GM12878 (cell line): ENCODE measurements around the gene SPATA2. TPM values are rescaled to one million over a fixed set of nuclear protein-coding genes. Genes with fewer than 3 reads are reported as not detected.

Experiments
- ATAC-seq: fragments of 200-7000 bp; cut with Tn5 transposase; 3 replicates; pipeline ENCODE4 v1.9.1; 2020; ENCODE audit warnings: mild to moderate bottlenecking, moderate library complexity
- BruUV-seq: library from RNA; stranded (reverse); fragments of 400-500 nt; replicated peaks from 2 replicates; lab custom pipeline; 2021; lab: Mats Ljungman, UMichigan
- CTCF ChIA-PET: fragments of 300-600 bp; sonication (Branson Sonifier 250); formaldehyde crosslinking; extraction: SDS; loops from one replicate; lab custom pipeline; 2021; ENCODE audit warnings: inconsistent platforms; lab: Yijun Ruan, JAX
- POLR2A ChIA-PET: fragments of 350-600 bp; formaldehyde crosslinking; extraction: SDS; loops from one replicate; lab custom pipeline; 2021; ENCODE audit warnings: inconsistent platforms; lab: Charles Lee
- RAD21 ChIA-PET: fragments of 300-600 bp; sonication (Branson Sonifier 250); formaldehyde crosslinking; loops from one replicate; lab custom pipeline; 2023; ENCODE audit warnings: antibody characterized with exemption; ENCODE audit not compliant: unreplicated experiment; lab: Charles Lee
- SMC1A ChIA-PET: fragments of 300-600 bp; sonication (Branson Sonifier 250); formaldehyde crosslinking; loops from one replicate; lab custom pipeline; 2023; ENCODE audit not compliant: unreplicated experiment, uncharacterized antibody; lab: Charles Lee
- DNase-seq: peaks from one replicate; pipeline ENCODE4 v3.0.0-alpha.2; 2011; ENCODE audit warnings: low read depth, low spot score
- FAIRE-seq: peaks from 3 replicates; lab custom pipeline; 2011; peaks lifted over from hg19 to GRCh38; lab: Jason Lieb, UNC
- H2AFZ ChIP-seq: 2 replicates; pipeline ENCODE4 v1.6.0; 2011; ENCODE audit warnings: low read depth, low read length, control low read depth; ENCODE audit not compliant: control insufficient read depth
- H3K27ac ChIP-seq: 2 replicates; pipeline ENCODE4 v1.5.1; 2011; ENCODE audit warnings: control low read depth; ENCODE audit not compliant: control insufficient read depth, insufficient read depth
- H3K27me3 ChIP-seq, 2 experiments: replicated peaks in 1 of 2; 2 replicates each; pipeline versions ENCODE4 v1.6.0 to v1.6.1; 2011; ENCODE audit warnings: low read length in 1 of 2; ENCODE audit not compliant: control insufficient read depth in 2 of 2, insufficient read depth in 2 of 2
- H3K36me3 ChIP-seq, 2 experiments: 2 replicates each; pipeline ENCODE4 v1.5.1; 2011; ENCODE audit warnings: low read length in 1 of 2; ENCODE audit not compliant: control insufficient read depth in 2 of 2, insufficient read depth in 2 of 2
- H3K4me1 ChIP-seq: 2 replicates; pipeline ENCODE4 v1.6.1; 2011; ENCODE audit warnings: mild to moderate bottlenecking, low read length, moderate library complexity, mixed read lengths; ENCODE audit not compliant: control insufficient read depth, insufficient read depth
- H3K4me2 ChIP-seq: 2 replicates; pipeline ENCODE4 v1.6.0; 2011; ENCODE audit warnings: control low read depth; ENCODE audit not compliant: control insufficient read depth, insufficient read depth
- H3K4me3 ChIP-seq: fragments of 200-600 bp; sonication (generic); 2 replicates; pipeline ENCODE4 v1.5.1; 2016
- H3K79me2 ChIP-seq: 2 replicates; pipeline ENCODE4 v1.6.0; 2011; ENCODE audit warnings: low read length; ENCODE audit not compliant: control insufficient read depth, insufficient read depth
- H3K9ac ChIP-seq: 2 replicates; pipeline ENCODE4 v1.8.0; 2011; ENCODE audit warnings: low read length, control low read depth, mixed read lengths; ENCODE audit not compliant: control insufficient read depth, insufficient read depth
- H3K9me3 ChIP-seq: replicated peaks from 3 replicates; pipeline ENCODE4 v1.5.1; 2011; ENCODE audit warnings: mild to moderate bottlenecking, low read length; ENCODE audit not compliant: control insufficient read depth, insufficient read depth
- H4K20me1 ChIP-seq: 2 replicates; pipeline ENCODE4 v1.6.0; 2011; ENCODE audit not compliant: control insufficient read depth, insufficient read depth
- ATF3 ChIP-seq: IDR thresholded peaks from 2 replicates; pipeline ENCODE4 v1.6.1; 2011; ENCODE audit warnings: low read depth, mild to moderate bottlenecking, low read length, moderate library complexity, borderline replicate concordance; ENCODE audit errors: extremely low read depth
- CBFB ChIP-seq: IDR thresholded peaks from 2 replicates; pipeline ENCODE4 v1.6.1; 2016; ENCODE audit warnings: antibody characterized with exemption, low read depth
- ESRRA ChIP-seq: IDR thresholded peaks from 2 replicates; pipeline ENCODE4 v1.6.1; 2012; ENCODE audit warnings: mild to moderate bottlenecking, low read length, improper control_type of control experiment
- ETV6 ChIP-seq, 2 experiments: fragments of 450-650 bp in 1 of 2; IDR thresholded peaks in 1 of 2; conservative IDR thresholded peaks in 1 of 2; 2 replicates each; pipeline ENCODE4 v1.6.1; 2014; ENCODE audit warnings: antibody characterized with exemption in 1 of 2, borderline replicate concordance in 1 of 2, low read depth in 1 of 2, mild to moderate bottlenecking in 1 of 2, moderate library complexity in 1 of 2
- FOXK2 ChIP-seq: fragments of 450-650 bp; IDR thresholded peaks from 2 replicates; pipeline ENCODE4 v1.6.1; 2017; ENCODE audit warnings: mild to moderate bottlenecking, moderate library complexity
- MEF2A ChIP-seq: IDR thresholded peaks from 2 replicates; pipeline ENCODE4 v1.6.1; 2011; ENCODE audit warnings: low read depth, mild to moderate bottlenecking, low read length, moderate library complexity; ENCODE audit not compliant: insufficient read depth
- NBN ChIP-seq: fragments of 450-650 bp; IDR thresholded peaks from 2 replicates; pipeline ENCODE4 v1.6.1; 2016
- PAX8 ChIP-seq: fragments of 450-650 bp; IDR thresholded peaks from 2 replicates; pipeline ENCODE4 v1.6.1; 2017; ENCODE audit warnings: mild to moderate bottlenecking, moderate library complexity
- POLR2AphosphoS5 ChIP-seq: IDR thresholded peaks from 2 replicates; pipeline ENCODE4 v1.6.1; 2011; ENCODE audit warnings: mild to moderate bottlenecking, low read length, inconsistent platforms
- RB1 ChIP-seq: fragments of 450-650 bp; formaldehyde crosslinking; IDR thresholded peaks from 2 replicates; pipeline ENCODE4 v1.6.1; 2017; ENCODE audit warnings: mild to moderate bottlenecking, borderline replicate concordance
- SP1 ChIP-seq: IDR thresholded peaks from one replicate; pipeline ENCODE4 v1.6.1; 2011; ENCODE audit warnings: low read depth, low read length
- STAT3 ChIP-seq: IDR thresholded peaks from 2 replicates; pipeline ENCODE4 v1.6.1; 2011; ENCODE audit warnings: low read depth, low read length, improper control_type of control experiment
- SUZ12 ChIP-seq: fragments of 200-600 bp; sonication (generic); IDR thresholded peaks from one replicate; pipeline ENCODE4 v1.6.1; 2018; ENCODE audit warnings: antibody characterized with exemption, mild to moderate bottlenecking; ENCODE audit not compliant: unreplicated experiment
- TAF1 ChIP-seq: IDR thresholded peaks from 2 replicates; pipeline ENCODE4 v1.6.1; 2011; ENCODE audit warnings: mild to moderate bottlenecking, low read depth, low read length, borderline replicate concordance
- WRNIP1 ChIP-seq: IDR thresholded peaks from 2 replicates; pipeline ENCODE4 v1.6.1; 2011; ENCODE audit warnings: low read depth, low read length, improper control_type of control experiment, borderline replicate concordance
- YY1 ChIP-seq: IDR thresholded peaks from 2 replicates; pipeline ENCODE4 v1.6.1; 2011; ENCODE audit warnings: low read depth, mild to moderate bottlenecking, low read length
- WGBS: methylation state at CpG from one replicate; pipeline ENCODE4 v1.1.6; 2016; ENCODE audit warnings: low lambda C conversion rate; ENCODE audit not compliant: insufficient replicate concordance, insufficient coverage; ENCODE audit errors: missing lambda C conversion rate; 5-methylcytosine and 5-hydroxymethylcytosine counted together
- in situ Hi-C: fragments of 300-500 bp; cut with MboI; formaldehyde crosslinking; loops from 9 replicates; pipeline ENCODE4 v1.14.3; 2018; ENCODE audit warnings: mixed read lengths
- intact Hi-C: fragments of 100-400 bp; cut with micrococcal nuclease; formaldehyde crosslinking; loops from one replicate; pipeline ENCODE4 v1.14.2; 2022; ENCODE audit not compliant: unreplicated experiment
- polyA plus RNA-seq, 11 experiments: library from polyadenylated mRNA; depleted of rRNA in 4 of 11; unstranded in 6 of 11; stranded (reverse) in 5 of 11; fragments of >200 nt; fragmentation: Nextera tagmentation in 4 of 11; fragmentation: Illumina TruSeq in 1 of 11; extraction: Ambion mirVana in 4 of 11; extraction: Trizol in 1 of 11; gene quantifications; 1 replicate in 1 of 11; 2 replicates in 10 of 11; pipeline versions ENCODE4 v1.2.1 to v1.2.3, GENCODE V29; 2011 to 2016; ENCODE audit warnings: inconsistent platforms in 2 of 11, missing spikeins in 2 of 11, low read depth in 1 of 11
- total RNA-seq, 4 experiments: library from RNA; depleted of rRNA in 3 of 4; stranded (reverse); fragments of >200 nt in 3 of 4; fragmentation: Illumina TruSeq in 1 of 4; extraction: Trizol in 1 of 4; gene quantifications; 2 replicates each; pipeline versions ENCODE4 v1.2.1 to v1.2.3, GENCODE V29; 2013 to 2021
- TF ChIP-seq, protein P1 (sequence below): fragments of 450-650 bp; IDR thresholded peaks from 2 replicates; pipeline ENCODE4 v1.6.1; 2017; ENCODE audit warnings: mild to moderate bottlenecking, moderate library complexity
- TF ChIP-seq, protein P2 (sequence below): fragments of 450-650 bp; formaldehyde crosslinking; IDR thresholded peaks from 2 replicates; pipeline ENCODE4 v1.4.0; 2020; ENCODE audit warnings: mild to moderate bottlenecking, moderate library complexity

SPATA2 gene
- total and polyA plus RNA-seq, 10 of the 15 experiments (the other 5 are each of a cell fraction or from before 2014, with no cell fraction given): 0.93 to 11.7 (median 5.6) TPM

GRCh38 chr20:49925901-49926454, 10.6 kb upstream of the SPATA2 start:
- in situ Hi-C loops (loop anchor here (5.0 kb wide), 1 partner anchor 314 kb away; no protein-coding TSS in a partner anchor), intact Hi-C loops (no loop called here)
- FAIRE-seq: no peak
- Histone ChIP-seq H3K4me2 (no peak overlapping the region), H2AFZ (no peak overlapping the region), H3K4me3 (no peak overlapping the region), H3K27me3 (no peaks in the 10 kb centered on the region), H3K9me3 (no peaks in the 10 kb centered on the region), H3K27ac (no peak overlapping the region), H3K4me1 (no peaks in the 10 kb centered on the region), H3K79me2 (no peaks in the 10 kb centered on the region), H3K9ac (no peak overlapping the region), H3K36me3 (no peaks in the 10 kb centered on the region), H4K20me1 (no peaks in the 10 kb centered on the region)
- ATAC-seq: no peak
- CTCF ChIA-PET: interaction anchor here (1.0 to 1.4 kb wide), 4 partner anchors 10 to 305 kb away, joined by 3 to 5 read pairs (median 3); no protein-coding TSS in a partner anchor
- DNase-seq: no peak
- whole genome bisulfite sequencing: 17% methylated on average over 2 of the region's 2 CpGs
- POLR2A ChIA-PET: no interaction called here
- no TSS peak for BruUV-seq
- SMC1A ChIA-PET: no interaction called here
- RAD21 ChIA-PET: no interaction called here
- TF ChIP-seq PAX8: no peak
- no peak for TF ChIP-seq RB1
- TF ChIP-seq TAF1: no peak
- TF ChIP-seq WRNIP1: no peak
- TF ChIP-seq CBFB: no peak
- TF ChIP-seq, protein P1, sequence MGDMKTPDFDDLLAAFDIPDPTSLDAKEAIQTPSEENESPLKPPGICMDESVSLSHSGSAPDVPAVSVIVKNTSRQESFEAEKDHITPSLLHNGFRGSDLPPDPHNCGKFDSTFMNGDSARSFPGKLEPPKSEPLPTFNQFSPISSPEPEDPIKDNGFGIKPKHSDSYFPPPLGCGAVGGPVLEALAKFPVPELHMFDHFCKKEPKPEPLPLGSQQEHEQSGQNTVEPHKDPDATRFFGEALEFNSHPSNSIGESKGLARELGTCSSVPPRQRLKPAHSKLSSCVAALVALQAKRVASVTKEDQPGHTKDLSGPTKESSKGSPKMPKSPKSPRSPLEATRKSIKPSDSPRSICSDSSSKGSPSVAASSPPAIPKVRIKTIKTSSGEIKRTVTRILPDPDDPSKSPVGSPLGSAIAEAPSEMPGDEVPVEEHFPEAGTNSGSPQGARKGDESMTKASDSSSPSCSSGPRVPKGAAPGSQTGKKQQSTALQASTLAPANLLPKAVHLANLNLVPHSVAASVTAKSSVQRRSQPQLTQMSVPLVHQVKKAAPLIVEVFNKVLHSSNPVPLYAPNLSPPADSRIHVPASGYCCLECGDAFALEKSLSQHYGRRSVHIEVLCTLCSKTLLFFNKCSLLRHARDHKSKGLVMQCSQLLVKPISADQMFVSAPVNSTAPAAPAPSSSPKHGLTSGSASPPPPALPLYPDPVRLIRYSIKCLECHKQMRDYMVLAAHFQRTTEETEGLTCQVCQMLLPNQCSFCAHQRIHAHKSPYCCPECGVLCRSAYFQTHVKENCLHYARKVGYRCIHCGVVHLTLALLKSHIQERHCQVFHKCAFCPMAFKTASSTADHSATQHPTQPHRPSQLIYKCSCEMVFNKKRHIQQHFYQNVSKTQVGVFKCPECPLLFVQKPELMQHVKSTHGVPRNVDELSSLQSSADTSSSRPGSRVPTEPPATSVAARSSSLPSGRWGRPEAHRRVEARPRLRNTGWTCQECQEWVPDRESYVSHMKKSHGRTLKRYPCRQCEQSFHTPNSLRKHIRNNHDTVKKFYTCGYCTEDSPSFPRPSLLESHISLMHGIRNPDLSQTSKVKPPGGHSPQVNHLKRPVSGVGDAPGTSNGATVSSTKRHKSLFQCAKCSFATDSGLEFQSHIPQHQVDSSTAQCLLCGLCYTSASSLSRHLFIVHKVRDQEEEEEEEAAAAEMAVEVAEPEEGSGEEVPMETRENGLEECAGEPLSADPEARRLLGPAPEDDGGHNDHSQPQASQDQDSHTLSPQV: no peak
- TF ChIP-seq STAT3: no peak
- TF ChIP-seq MEF2A: no peak
- TF ChIP-seq ETV6 (conservative IDR thresholded peaks at IDR 0.05 in 1 of 2, IDR thresholded peaks at IDR 0.05 in 1 of 2; ENCODE audit: borderline replicate concordance in 1 of 2, low read depth in 1 of 2): no peak
- TF ChIP-seq ATF3: no peak
- TF ChIP-seq ESRRA: no peak
- no peak for TF ChIP-seq SUZ12
- no peak for TF ChIP-seq POLR2AphosphoS5
- no peak for TF ChIP-seq NBN
- TF ChIP-seq, protein P2, sequence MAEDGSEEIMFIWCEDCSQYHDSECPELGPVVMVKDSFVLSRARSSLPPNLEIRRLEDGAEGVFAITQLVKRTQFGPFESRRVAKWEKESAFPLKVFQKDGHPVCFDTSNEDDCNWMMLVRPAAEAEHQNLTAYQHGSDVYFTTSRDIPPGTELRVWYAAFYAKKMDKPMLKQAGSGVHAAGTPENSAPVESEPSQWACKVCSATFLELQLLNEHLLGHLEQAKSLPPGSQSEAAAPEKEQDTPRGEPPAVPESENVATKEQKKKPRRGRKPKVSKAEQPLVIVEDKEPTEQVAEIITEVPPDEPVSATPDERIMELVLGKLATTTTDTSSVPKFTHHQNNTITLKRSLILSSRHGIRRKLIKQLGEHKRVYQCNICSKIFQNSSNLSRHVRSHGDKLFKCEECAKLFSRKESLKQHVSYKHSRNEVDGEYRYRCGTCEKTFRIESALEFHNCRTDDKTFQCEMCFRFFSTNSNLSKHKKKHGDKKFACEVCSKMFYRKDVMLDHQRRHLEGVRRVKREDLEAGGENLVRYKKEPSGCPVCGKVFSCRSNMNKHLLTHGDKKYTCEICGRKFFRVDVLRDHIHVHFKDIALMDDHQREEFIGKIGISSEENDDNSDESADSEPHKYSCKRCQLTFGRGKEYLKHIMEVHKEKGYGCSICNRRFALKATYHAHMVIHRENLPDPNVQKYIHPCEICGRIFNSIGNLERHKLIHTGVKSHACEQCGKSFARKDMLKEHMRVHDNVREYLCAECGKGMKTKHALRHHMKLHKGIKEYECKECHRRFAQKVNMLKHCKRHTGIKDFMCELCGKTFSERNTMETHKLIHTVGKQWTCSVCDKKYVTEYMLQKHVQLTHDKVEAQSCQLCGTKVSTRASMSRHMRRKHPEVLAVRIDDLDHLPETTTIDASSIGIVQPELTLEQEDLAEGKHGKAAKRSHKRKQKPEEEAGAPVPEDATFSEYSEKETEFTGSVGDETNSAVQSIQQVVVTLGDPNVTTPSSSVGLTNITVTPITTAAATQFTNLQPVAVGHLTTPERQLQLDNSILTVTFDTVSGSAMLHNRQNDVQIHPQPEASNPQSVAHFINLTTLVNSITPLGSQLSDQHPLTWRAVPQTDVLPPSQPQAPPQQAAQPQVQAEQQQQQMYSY (CRISPR knock-in tag): no peak
- no peak for TF ChIP-seq SP1
- TF ChIP-seq YY1: no peak
- TF ChIP-seq FOXK2: no peak
